ENCODE results near the gene KIRREL3.

GRCh38 chr11:126400479-126400878 is 600.1 kb downstream of the KIRREL3 start:
- no peak for TF ChIP-seq CTCF (IDR thresholded peaks at IDR 0.05)
- TF ChIP-seq POLR2A (IDR thresholded peaks at IDR 0.05) = no peak

All from testis (tissue), 2 donors.